Measurements from ENCODE around the gene TMPRSS3.
"Not testable (repeated sequence)": the region's sequence is repeated elsewhere in the genome, so short reads cannot be mapped to it uniquely, and the experiment has no call there.

Gene TMPRSS3

DNA sequence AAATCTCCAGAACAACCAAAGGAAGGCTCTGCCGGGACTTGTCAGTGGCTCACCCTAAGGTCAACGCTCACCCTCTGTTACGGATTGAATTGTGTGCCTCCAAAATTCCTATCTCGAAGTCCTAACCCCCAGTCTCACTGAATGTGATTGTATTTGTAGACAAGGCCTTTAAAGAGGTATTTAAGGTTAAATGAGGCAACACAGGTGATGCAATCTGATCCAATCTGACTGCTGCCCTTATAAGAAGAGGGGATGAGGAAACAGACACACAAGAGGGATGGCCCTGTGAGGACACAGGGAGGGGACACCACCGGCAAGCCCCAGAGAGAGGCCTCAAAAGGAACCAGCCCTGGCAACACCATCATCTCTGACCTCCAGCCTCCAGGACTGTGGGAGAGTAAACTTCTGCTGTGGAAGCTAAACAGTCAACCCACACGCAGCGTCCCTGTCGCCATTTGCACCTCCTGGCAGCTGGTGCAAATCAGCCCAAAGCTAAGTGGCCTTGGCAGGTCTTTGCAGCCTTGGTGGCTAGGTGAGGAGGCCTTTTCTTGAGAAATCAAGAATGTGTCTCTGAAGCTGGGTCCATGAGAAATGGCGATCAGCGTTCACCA is 32.1 kb upstream of the TMPRSS3 start:
- no peak for DNase-seq

DNA sequence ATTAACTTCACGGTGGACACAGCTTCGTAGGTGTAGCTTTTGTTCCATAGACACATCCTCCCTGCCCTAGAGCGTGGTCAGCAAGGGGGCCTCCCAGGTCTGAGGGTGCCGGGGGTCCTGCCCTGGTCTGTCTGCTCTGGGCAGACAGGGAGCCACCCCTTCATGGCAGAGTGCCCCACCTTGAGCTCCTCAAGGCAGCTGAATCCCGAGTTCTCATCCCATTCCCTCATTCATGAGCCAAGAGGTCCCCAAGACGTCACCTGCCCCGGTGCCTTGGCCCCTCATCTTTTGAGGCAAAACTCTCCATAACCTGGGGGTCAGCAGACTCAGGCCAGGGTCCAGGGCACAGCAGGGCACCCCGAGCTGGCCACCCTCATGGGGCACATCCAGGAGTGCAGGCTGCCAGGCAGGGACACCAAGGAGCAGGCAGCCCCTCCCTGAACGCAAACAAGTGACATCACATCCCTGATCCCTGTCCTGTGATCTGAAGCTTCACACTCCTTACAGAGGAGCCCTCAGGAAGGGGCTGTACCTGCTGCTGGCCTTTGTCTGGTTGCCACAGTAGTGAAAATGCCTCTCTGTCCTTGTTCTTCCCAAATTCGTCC is 31.1 kb upstream of the TMPRSS3 start:
- no peak for DNase-seq

DNA sequence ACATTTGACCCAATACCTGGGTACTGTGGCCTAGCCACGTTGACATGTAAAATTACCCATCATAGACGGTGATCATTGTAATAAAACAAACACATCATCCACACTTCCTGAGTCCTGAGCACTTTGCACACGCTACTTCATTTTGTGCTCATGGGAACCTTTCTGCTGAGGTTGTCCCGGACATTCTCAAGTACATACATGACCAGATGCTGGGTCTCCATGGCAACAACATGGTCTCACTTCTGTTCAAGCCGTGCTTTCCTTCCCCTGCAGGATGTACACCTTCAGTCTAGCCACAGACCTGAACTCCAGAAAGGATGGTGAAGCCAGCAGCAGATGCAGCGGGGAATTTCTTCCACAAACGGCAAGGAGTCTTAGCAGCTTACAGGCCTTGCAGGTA is 30.6 kb upstream of the TMPRSS3 start:
- no peak for DNase-seq

DNA sequence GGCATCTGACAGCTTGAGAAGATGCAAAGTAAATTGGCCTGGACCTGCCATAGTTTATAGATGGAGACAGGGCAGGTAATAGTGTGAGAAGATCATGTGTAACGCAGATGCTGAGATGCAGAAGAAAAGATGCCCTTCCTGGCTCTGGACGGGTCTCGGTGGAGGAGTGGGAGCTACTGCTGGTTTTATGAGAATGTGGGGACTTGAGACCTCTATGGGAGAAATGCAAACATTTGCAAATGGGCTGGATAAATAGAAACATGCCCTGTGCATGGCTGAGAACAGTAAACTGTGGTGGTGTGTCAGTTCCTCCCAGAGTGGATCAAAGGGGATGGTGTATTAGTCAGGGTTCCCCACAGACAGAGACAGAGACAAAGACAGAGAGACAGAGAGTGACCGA is 29.7 kb upstream of the TMPRSS3 start:
- no peak for DNase-seq

DNA sequence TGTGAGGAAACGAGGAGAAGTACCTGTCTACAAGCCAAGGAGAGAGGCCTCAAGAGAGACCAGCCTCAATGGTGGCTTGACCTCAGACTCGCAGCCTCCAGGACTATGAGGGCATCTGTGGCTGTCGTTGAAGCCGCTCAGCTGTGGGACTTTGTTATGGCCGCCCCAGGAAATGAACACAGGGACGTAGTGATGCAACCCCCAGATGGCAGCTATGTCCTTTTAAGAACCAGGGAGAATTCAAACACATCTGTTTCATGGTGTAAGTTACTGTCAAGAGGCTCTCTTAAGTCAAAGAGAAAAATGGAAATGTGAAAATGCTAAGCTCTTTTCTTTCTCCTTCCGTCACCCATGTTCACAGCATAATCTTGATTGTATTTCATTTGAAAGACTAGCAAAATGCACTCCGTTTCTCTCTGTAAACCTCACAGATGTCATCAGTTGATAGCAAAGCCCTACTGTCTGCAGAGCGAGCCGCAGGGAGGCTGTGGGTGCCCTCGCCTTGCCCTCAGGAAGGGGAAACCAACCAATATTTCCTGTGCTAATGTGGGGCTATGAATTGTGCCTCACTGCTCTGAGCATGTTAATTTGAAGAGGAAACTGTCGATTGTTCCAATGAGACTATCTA is 29.2 kb upstream of the TMPRSS3 start:
- DNase-seq: peak; percentile 62 to 65

DNA sequence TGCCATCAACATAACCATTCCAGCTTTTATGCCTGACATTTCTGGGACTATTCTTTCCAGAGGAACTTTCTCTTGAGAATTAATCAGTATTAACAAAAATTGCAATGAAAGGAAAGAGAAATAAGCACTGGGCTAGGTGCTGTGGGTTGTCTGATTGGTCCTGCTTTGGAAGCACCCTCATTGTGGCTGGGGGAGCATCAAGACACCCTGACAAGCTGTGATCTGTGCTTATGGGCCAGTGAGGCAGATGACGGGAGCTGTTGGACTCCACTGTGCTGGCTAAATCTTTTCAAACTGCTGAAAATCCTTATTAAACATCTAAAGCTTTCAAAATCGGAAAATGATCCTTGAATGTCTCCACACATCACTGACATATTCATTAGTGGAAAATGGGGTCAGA is 27.8 kb upstream of the TMPRSS3 start:
- DNase-seq: no peak

DNA sequence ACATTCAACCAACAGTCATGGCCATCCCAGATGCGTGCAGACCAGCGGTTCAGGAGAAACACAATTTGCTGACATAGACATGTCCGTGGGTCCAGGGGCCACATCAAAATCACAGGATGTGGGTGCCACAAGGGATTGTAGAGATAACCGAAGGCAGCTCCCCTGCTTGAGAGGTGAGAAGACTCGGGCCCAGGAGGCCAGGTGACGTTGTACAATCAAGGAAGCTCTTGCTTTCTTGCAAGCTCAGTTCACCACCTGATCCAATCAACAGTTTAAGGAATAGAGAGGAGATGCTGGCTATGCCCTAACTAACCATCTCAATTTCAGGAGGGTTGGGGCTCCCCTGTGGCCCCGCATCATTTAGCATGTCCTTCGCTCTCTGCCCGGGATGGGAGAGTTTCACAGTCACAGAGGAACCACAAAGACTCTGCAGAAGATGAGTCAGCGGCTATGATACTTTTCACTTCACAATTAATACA is 27.4 kb upstream of the TMPRSS3 start:
- DNase-seq: peak; percentile 42 to 52

DNA sequence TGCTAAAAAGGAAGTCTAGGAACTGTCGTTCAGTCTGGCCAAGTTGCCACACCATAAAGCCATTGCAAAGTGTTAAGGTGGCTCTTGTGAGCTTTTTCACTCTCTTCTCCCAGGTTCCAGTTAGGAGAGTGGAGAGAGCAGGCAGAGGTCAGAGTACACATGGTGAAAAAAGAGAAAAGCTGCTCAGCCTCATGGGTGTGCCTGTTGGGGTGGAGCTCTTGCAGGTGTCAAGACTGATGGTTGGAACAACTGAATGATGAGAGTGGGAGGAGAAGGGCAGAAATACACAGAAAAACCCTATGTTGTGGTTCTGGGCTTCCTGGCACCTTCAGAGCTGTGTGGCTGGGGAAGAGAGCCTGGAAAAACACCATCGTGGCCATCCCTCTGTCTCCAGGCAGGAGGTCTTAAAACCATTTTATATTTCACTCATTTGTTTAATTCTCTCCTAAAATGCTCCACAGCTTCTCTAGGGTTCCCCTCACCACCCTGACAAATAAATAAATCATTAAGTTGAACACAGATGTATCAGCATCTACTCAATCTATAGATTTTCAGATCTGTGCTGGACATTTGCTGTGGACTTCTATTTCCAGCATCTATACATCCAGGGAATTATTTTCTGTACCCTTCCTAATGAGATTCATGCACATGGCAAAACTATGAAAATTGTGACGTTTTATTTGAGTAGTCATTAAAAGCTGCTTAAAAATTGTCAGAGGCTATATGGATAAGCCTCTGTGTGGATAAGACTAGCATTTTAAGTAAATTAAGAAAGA is 25.4 kb upstream of the TMPRSS3 start:
- DNase-seq: peak; percentile 37 to 42

DNA sequence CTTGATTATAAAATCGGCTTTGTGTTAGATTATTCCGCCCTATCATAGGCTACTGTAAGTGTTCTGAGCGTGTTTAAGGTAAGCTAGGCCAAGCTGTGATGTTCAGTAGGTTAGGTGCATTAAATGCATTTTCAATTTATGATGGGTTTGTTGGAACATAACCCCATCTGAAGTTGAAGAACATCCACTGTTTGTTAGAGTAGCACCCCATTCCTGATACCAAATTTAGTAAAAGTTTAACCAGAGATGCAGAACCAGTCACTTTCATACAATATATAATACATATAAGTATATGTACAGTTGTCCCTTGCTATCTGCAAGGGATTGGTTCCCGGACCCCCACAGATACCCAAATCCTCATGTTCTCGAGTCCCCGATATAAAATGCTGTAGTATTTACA is 24.0 kb upstream of the TMPRSS3 start:
- DNase-seq: no peak

DNA sequence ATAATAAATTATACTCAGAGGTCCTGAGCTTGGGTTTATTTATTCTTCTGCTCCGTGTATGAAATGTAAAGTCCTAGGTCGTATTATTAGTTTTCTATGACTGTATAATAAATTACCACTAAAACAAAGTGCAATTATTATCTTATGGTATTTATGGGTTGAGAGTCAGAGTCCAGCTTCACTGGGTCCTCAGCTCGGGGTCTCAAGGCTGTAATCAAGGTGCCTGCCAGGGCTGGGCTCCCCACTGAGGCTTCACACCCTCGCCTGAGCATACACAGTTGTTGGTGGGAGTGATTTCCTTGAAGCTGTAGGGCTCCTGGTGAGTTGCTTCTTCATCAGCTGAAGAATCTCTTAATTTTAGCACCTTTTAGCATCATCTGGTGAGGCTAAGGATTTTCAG is 23.0 kb upstream of the TMPRSS3 start:
- DNase-seq: no peak

DNA sequence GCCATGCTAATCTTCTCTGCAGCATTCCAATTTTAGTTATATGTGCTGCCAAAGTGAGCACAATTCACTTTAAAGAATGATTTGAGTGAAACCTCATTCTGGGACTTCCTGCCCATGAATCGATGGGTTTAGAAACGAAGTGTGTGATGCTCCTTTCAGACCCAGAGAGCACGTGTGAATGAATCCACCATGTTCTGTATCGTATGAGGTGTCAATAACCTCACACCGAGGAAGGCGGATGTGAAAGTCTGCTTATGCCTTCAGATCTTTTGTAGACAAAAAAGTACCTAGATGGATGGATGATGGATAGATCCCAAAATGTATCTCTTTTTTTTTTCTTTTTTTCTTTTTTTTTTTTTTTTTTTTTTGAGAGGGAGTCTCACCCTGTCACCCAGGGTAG is 21.7 kb upstream of the TMPRSS3 start:
- DNase-seq: no peak

DNA sequence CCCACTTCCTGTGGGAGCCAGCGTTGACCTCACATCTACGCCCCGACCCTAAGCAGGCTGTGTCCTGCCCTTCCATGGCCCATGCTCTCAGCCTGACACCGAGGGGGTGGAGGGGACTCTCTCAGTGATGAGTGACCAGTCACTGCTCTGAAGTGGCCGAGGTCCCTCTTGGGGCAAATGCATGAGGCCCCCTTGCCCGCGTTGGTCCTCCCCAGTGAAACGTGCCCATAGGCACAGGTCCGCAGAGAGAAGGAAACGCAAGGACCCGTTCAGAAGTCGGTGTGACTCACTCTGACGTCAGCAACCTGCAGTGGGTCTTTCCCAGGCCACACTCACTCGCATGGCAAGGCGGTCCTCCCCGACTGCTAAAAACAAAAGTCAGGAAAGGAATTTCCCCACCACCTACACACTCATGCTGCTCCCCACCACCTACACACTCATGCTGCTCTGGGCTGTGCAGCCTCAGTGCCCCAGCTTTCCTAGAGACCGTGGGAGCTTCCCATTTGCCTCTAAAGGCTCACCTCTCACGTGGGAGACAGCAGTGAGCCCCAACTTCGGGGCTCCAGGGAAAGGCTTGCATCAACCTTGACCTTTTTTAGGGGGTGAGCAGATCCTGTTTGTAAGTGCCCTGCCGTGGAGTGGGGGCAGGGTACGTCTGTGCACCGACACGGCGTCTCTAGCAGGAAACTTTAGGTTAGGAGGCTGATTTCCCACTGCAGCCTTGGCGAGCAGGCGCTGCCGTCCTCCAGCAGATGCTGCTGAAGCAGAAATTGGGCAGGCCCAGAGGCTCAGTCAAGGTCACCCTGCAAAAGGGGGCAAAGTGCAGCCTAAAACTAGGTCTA is 19.3 kb upstream of the TMPRSS3 start:
- peak; percentile 95 to 97 for DNase-seq

DNA sequence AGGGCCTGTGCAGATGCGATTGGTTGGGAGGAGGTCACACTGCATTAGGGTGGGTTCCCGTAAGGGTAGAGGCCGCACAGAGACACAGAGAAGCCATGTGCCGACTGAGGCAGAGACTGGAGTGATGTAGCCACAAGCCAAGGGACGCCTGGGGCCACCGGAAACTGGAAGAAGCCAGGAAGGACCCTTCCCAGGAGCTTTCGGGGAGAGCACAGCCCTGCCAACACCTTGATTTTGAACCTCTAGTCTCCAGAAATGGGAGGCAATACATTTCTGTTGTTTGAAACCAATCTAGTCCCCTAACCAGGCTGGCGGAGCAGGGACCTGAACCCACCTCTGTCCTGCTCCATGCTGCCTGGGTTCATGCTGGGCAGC is 18.7 kb upstream of the TMPRSS3 start:
- no peak for DNase-seq

DNA sequence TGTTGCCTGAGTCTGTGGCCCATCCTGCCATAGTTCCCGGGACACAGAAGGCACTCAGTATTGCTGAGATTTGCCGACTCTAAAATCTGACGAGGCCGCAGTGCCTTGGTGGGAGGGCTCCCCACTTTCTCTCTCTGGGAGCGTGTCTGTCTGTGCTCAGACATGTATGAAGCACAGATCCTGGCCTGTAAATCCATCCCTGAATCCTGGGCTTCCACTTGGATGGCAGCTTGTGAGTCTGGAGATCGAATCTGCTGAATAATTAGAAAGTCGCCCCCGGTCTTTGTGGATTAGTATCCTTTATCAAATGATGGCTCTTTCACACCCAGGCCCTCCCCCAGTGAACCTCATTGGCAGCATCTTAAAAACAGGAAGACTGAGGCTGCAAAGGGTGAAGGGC is 18.2 kb upstream of the TMPRSS3 start:
- DNase-seq: no peak

DNA sequence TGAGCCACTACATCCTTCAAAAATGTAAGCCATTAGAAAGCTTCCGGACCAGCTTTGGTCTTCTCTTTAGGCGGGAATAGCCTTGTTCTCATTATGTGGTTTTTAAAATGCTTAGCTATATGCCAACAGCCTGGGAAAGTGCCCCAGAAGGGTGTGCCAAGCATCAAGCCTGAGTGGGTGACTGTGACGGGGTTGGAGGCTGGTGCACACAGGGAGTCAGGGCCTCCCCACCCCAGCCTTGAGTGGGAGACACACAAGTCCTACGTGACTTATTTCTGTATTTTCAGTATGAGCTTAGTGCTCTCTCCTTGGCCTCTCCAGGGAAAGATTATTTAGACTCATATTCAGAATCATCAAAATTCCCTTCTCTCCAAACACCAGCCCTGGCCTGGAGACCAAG is 17.6 kb upstream of the TMPRSS3 start:
- peak in 1 of 2 donors; percentile 42 for DNase-seq

DNA sequence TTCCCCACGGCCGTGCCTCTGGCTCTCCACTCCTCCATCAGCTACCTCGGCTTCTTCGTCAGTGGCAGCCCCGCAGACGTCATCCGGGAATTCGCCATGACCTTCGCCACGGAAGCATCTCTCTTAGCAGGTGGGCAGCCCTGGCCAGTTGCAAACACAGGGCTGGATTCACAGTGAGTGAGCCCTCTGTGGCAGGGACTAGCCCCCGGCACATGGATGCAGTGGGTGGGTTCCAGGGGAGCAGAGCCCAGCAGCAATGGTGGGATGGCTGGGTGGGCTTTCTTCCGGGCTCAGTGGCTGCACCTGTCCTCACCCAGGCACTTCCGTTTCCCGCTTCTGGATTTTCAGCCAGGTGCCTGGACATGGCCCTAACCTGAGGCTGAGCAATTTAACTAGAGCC is 17.2 kb upstream of the TMPRSS3 start:
- no peak for DNase-seq

DNA sequence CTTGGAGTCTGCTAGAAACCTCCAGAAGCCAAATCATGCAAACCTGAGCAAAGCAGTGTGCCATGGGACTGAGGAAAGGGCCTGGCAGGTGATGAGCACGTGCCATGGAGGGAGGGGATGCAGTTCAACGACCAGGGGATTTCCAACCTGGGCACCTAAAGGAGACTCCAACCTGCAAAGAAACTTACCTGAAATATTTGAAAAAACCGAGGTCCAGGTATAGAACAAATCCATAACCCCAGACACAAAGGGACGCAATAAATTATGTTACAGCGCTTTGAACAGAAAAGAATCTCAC is 16.7 kb upstream of the TMPRSS3 start:
- no peak for DNase-seq

DNA sequence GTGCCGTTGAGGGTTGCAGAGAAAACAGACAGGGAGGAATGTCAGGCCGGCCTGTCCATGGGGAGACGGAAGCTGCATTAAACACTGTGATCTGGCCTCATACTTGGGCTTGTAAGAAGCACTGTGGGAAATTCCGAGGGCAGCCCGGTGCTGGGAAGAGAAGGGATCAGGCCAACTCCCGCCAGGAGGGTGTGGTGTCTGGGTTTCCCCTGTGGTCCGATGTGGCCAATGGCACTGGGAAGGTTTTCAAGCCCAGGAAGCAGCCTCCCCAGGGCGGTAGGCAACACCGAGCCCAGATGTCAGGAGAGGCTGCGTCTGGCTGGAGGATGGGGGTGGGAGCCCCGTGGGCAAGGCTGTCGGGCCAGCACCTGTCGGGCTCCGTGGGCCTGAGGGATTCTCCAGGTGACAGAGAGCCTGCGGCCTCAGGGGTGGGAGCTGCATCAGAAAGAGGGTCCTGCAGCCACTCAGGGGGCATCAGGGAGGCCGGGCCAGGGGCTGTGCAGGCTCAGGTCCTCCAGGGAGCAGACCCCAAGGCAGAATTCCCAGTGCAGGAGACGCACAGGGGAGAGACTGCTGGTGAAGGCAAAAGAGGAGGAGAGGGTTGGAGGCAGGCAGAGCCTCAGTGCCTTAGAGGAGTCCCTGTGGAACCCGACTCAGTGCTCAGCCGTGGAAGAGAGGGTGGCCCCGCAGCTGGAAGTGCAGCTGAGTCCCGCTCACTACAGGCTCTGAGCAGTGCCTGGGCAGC is 16.2 kb upstream of the TMPRSS3 start:
- DNase-seq: no peak

DNA sequence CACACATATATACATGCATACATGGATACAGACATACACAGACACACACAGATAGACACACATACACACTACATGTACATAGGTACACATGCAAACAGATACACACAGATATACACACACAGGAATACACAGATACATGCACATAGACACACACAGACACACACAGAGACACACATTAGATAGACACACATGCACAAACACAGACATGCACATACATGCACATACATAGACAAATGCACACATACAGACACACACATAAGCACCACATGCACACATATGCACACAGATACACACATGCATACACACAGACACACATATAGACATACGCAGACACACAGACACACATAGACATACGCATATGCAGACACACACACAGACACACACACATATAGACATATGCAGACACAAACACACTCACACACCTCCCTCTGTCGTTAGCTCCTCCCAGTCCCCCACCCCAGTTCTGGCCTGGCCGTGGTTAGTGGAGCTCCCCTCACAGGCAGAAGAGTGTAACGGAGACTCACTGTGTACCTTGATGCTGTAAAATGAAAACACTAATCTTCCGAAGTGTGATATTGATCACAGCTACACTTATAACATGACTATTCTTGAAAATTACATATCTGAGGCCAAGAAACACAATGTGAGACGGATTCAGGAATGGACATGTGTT is 15.5 kb upstream of the TMPRSS3 start:
- DNase-seq: no peak

DNA sequence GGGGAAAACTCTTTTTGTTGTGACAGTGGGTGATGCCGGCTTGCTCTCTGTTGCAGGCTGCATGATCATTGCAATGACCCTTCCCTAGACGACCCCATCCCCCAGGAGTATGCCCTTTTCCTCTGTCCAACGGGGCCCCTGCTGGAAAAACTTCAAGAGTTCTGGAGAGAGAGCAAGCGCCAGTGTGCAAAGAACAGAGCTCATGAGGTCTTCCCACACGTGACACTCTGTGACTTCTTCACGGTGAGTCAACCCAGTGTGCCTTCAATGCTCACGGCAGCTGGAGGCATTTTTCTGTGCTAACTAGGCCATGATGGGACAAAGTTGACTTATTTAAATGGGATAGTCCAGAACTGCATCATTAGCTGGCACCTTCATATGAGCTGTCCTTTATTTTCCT is 13.5 kb upstream of the TMPRSS3 start:
- no peak for DNase-seq

DNA sequence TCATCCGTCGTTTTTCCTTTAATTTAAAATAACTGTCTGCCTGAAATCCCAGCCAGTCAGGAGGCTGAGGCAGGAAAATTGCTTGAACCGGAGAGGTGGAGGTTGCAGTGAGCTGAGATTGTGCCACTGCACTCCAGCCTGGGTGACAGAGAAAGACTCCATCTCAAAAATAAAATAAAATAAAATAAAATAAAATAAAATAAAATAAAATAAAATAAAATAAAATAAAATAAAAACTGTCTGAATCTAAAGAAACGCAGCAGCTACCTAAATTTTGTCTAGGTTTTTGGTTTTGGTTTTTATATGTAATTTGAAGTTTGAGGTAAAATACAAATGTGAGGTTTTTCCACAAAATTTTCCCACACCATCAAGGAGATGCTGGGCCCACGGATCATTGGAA is 12.9 kb upstream of the TMPRSS3 start:
- not testable (repeated sequence) for DNase-seq

DNA sequence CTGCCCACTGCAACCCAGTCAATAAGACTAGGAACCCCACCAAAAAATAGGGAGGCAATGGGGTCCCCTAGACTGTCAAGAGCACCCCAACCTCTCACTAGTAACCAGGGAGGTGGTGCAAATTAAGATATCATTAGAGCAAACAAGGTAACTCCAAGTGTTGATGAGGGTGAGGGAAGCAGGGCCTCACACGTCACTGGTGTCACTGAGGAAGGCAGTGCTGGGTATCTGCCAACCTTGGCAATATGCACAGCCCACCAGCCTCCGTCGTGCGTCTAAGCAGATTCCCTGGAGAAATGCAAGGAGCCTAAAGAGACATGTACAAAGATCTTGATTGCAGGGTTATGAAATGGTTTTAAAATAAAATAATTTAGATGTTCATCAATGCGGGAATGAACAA is 11.6 kb upstream of the TMPRSS3 start:
- no peak for DNase-seq
